Loucy (cell line): ENCODE results near the gene ANTXRL.
"Not testable (repeated sequence)": the region's sequence is repeated elsewhere in the genome, so short reads cannot be mapped to it uniquely, and the experiment has no call there.

ENCODE experiments used
- EZH2phosphoT487 ChIP-seq: fragments of 200-600 bp; IDR thresholded peaks from 2 replicates; pipeline ENCODE4 v1.6.1; 2018; ENCODE audit warnings: antibody characterized with exemption, mild to moderate bottlenecking, moderate library complexity, borderline replicate concordance
- TF ChIP-seq, protein P1 (sequence below): fragments of 200-600 bp; sonication (generic); conservative IDR thresholded peaks from 2 replicates; pipeline ENCODE4 v1.5.1; 2014; ENCODE audit warnings: mild to moderate bottlenecking, antibody characterized with exemption, low read length

DNA sequence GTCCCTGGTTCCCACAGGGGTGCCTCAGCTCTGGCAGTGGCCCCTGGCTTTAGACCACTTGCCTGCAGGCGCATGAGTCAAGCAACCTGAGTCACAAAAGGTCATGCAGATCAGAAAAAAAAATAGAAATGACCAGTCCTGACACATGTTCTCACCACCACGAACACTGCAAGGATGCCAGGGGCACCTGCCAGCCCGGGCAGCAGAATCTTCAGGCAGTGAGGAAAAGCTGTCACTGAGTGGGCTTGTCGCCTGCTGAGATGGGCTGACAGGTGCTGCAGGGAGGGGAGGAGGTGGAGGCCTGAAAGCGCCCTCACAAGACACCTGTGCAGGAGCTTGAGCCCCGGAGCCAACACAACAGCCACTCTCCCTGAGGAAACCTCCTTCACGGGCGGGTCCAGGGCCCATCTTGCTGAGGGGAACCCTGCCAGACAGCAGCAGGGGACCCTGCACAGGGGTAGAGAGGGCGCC, 25.2 kb downstream of the ANTXRL start:
- TF ChIP-seq, protein P1, sequence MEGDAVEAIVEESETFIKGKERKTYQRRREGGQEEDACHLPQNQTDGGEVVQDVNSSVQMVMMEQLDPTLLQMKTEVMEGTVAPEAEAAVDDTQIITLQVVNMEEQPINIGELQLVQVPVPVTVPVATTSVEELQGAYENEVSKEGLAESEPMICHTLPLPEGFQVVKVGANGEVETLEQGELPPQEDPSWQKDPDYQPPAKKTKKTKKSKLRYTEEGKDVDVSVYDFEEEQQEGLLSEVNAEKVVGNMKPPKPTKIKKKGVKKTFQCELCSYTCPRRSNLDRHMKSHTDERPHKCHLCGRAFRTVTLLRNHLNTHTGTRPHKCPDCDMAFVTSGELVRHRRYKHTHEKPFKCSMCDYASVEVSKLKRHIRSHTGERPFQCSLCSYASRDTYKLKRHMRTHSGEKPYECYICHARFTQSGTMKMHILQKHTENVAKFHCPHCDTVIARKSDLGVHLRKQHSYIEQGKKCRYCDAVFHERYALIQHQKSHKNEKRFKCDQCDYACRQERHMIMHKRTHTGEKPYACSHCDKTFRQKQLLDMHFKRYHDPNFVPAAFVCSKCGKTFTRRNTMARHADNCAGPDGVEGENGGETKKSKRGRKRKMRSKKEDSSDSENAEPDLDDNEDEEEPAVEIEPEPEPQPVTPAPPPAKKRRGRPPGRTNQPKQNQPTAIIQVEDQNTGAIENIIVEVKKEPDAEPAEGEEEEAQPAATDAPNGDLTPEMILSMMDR: not testable (repeated sequence)
- not testable (repeated sequence) for TF ChIP-seq EZH2phosphoT487
